Cardiac muscle cell (in vitro differentiated cells and primary cell): ENCODE results near the gene UBE2H. TPM values are rescaled to one million over a fixed set of nuclear protein-coding genes. Genes with fewer than 3 reads are reported as not detected.
"Not testable (repeated sequence)": the region's sequence is repeated elsewhere in the genome, so short reads cannot be mapped to it uniquely, and the experiment has no call there.

Experiments
- DNase-seq, 2 donors: peaks; one replicate each; pipeline versions ENCODE4 v3.0.0 to v3.0.0-alpha.2; 2010 to 2017; ENCODE audit warnings: low read depth in 1 of 2, low spot score in 1 of 2
- H3K27ac ChIP-seq: fragments of 200-600 bp; sonication (generic); 2 replicates; pipeline ENCODE4 v1.5.1; 2016
- H3K27me3 ChIP-seq: fragments of 200-600 bp; sonication (generic); 2 replicates; pipeline ENCODE4 v1.6.0; 2016; ENCODE audit warnings: control low read depth
- H3K36me3 ChIP-seq: fragments of 200-600 bp; sonication (generic); 2 replicates; pipeline ENCODE4 v1.5.1; 2016; ENCODE audit warnings: control low read depth
- H3K4me1 ChIP-seq: fragments of 200-600 bp; sonication (generic); 2 replicates; pipeline ENCODE4 v1.8.1; 2017; ENCODE audit warnings: low read depth, mild to moderate bottlenecking, mixed run types
- H3K4me3 ChIP-seq: fragments of 200-600 bp; sonication (generic); 2 replicates; pipeline ENCODE4 v1.5.1; 2016; ENCODE audit warnings: mild to moderate bottlenecking
- H3K9me3 ChIP-seq: fragments of 200-600 bp; sonication (generic); 2 replicates; pipeline ENCODE4 v1.5.1; 2017; ENCODE audit warnings: low read depth, mild to moderate bottlenecking, control low read depth
- polyA plus RNA-seq: library from polyadenylated mRNA; unstranded; fragments of >200 nt; fragmentation: Nextera tagmentation; extraction: Ambion mirVana; gene quantifications from 2 replicates; pipeline ENCODE4 v1.2.1, GENCODE V29; 2016
- total RNA-seq: library from RNA; depleted of rRNA; stranded (reverse); fragments of >200 nt; gene quantifications from 2 replicates; pipeline ENCODE4 v1.2.3, GENCODE V29; 2016
- TF ChIP-seq, protein P1 (sequence below): IDR thresholded peaks from 2 replicates; pipeline ENCODE4 v1.5.1; 2012; ENCODE audit warnings: low read depth, mild to moderate bottlenecking, low read length

The UBE2H gene
- total and polyA plus RNA-seq, 2 experiments from 2014 or later: 140 to 409 TPM

GRCh38 chr7:129841465-129841864 lies 111.3 kb downstream of the UBE2H start:
- Histone ChIP-seq H3K9me3 (no peaks in the 10 kb centered on the region), H3K36me3 (peaks cover 7% of the 10 kb centered on the region), H3K4me1 (peaks cover 8% of the 10 kb centered on the region), H3K27ac (peak overlapping the region; percentile 36), H3K4me3 (no peak overlapping the region), H3K27me3 (no peaks in the 10 kb centered on the region)
- TF ChIP-seq, protein P1, sequence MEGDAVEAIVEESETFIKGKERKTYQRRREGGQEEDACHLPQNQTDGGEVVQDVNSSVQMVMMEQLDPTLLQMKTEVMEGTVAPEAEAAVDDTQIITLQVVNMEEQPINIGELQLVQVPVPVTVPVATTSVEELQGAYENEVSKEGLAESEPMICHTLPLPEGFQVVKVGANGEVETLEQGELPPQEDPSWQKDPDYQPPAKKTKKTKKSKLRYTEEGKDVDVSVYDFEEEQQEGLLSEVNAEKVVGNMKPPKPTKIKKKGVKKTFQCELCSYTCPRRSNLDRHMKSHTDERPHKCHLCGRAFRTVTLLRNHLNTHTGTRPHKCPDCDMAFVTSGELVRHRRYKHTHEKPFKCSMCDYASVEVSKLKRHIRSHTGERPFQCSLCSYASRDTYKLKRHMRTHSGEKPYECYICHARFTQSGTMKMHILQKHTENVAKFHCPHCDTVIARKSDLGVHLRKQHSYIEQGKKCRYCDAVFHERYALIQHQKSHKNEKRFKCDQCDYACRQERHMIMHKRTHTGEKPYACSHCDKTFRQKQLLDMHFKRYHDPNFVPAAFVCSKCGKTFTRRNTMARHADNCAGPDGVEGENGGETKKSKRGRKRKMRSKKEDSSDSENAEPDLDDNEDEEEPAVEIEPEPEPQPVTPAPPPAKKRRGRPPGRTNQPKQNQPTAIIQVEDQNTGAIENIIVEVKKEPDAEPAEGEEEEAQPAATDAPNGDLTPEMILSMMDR: no peak
- DNase-seq: no peak

DNA sequence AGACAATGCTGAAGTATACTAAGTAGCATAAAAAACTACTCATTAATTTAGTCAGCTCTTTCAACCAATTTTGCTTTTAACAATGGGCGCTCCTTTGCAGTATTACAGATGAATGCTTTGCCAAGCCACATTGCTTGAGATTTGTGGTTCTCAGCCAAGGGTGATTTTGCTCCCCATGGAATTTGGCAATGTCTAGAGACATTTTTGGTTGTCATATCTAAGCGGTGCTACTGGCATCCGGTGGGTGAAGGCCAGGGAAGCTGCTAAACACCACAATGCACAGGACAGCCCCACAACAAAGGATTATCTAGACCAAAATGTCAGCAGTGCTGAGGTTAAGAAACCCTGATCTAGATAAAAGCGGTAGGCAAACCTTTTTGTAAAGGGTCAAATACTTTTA lies 112.0 kb downstream of the UBE2H start:
- peak in 1 of 2 donors; percentile 76 for DNase-seq
- Histone ChIP-seq H3K27me3 (no peaks in the 10 kb centered on the region), H3K9me3 (no peaks in the 10 kb centered on the region), H3K36me3 (peaks cover 8% of the 10 kb centered on the region), H3K27ac (peak overlapping the region; percentile 36), H3K4me3 (no peak overlapping the region), H3K4me1 (peaks cover 4% of the 10 kb centered on the region)
- TF ChIP-seq, protein P1: no peak

DNA sequence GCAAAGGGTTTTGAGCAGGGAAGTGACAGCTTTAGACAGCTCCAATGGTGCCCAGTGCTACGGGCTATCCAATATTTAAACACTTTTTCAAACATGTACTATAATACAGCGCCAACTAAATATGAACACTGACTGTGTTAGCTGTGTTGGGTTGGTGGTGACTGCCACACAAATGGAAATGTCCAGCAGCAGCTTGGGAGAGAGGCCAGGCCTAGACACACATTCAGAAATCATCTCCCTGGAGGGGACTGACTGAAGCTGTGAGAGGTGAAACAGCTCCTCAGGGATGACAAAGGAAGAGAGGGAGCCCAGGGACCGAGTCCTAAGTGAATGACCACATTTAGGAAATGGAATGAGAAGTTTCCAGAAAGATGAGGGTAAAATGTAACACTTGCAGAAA lies 115.8 kb downstream of the UBE2H start:
- Histone ChIP-seq H3K36me3 (peaks cover 16% of the 10 kb centered on the region), H3K4me1 (no peaks in the 10 kb centered on the region), H3K27ac (peak overlapping the region; percentile 52), H3K9me3 (no peaks in the 10 kb centered on the region), H3K27me3 (no peaks in the 10 kb centered on the region), H3K4me3 (no peak overlapping the region)
- TF ChIP-seq, protein P1: no peak
- DNase-seq: no peak

GRCh38 chr7:129835569-129835968 lies 117.2 kb downstream of the UBE2H start:
- H3K27ac ChIP-seq: peak overlapping the region; percentile 41
- H3K27me3 ChIP-seq: no peaks in the 10 kb centered on the region
- TF ChIP-seq, protein P1: no peak
- DNase-seq: no peak
- peaks cover 11% of the 10 kb centered on the region for H3K4me1 ChIP-seq
- no peak overlapping the region for H3K4me3 ChIP-seq
- H3K9me3 ChIP-seq: no peaks in the 10 kb centered on the region
- H3K36me3 ChIP-seq: peaks cover 16% of the 10 kb centered on the region

- peaks cover 11% of the 10 kb centered on the region for H3K4me1 ChIP-seq
- peaks cover 12% of the 10 kb centered on the region for H3K36me3 ChIP-seq
- not testable (repeated sequence) for H3K27ac ChIP-seq, H3K27me3 ChIP-seq, H3K4me3 ChIP-seq, H3K9me3 ChIP-seq, DNase-seq
Observed at GRCh38 chr7:129833353-129833752, 119.4 kb downstream of the UBE2H start.

DNA sequence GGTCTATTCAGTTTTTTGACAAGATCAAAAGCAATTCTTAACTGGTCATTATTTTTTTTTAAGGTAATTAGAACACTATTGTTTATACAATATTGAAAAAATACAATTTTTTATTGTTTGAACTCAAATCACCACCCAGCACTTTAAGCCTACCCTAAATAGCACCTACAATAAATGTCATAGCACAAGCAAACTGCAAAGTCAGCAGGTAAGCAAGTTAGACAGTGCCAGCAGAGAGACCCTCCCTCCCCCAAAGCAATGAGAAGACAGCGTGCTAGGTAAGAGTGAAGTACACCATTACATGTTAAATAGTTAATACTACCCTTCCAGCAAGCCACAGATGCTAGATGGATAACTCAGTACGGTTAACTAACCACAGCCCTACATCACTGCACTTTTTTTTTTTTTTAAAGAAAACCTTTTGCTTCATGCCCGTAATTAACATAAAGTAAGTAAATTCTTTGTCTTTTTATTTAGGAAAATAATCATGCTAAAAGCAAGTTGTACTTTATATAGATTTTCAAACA lies 120.0 kb downstream of the UBE2H start:
- Histone ChIP-seq H3K4me1 (peaks cover 11% of the 10 kb centered on the region), H3K4me3 (no peak overlapping the region), H3K27me3 (no peaks in the 10 kb centered on the region), H3K36me3 (peaks cover 10% of the 10 kb centered on the region), H3K27ac (no peak overlapping the region), H3K9me3 (no peaks in the 10 kb centered on the region)
- TF ChIP-seq, protein P1: no peak
- no peak for DNase-seq
